H1 (cell line): Measurements from ENCODE around the gene CEP128. TPM values are rescaled to one million over a fixed set of nuclear protein-coding genes. Genes with fewer than 3 reads are reported as not detected.
A peak's percentile ranks its signal among the peaks of the same experiment; 100 is the strongest.

ENCODE experiments used
- CHD7 ChIP-seq: fragments of 300-600 bp; sonication (generic); IDR thresholded peaks from 2 replicates; pipeline ENCODE4 v1.7.1; 2012; ENCODE audit warnings: low read length, moderate library complexity, mild to moderate bottlenecking, inconsistent platforms; ENCODE audit not compliant: insufficient replicate concordance
- E2F6 ChIP-seq: IDR thresholded peaks from 2 replicates; pipeline ENCODE4 v1.6.1; 2012; ENCODE audit warnings: inconsistent platforms
- HDAC2 ChIP-seq, 2 experiments: fragments of 300-600 bp in 1 of 2; sonication (generic) in 1 of 2; IDR thresholded peaks; 2 replicates each; pipeline ENCODE4 v1.6.1; 2011 to 2012; ENCODE audit warnings: low read depth in 2 of 2, low read length in 2 of 2, mild to moderate bottlenecking in 2 of 2, moderate library complexity in 2 of 2, borderline replicate concordance in 1 of 2, inconsistent platforms in 1 of 2
- POLR2AphosphoS5 ChIP-seq: IDR thresholded peaks from 2 replicates; pipeline ENCODE4 v1.6.1; 2011; ENCODE audit warnings: low read depth, low read length
- polyA plus RNA-seq, 7 experiments: library from polyadenylated mRNA; depleted of rRNA in 3 of 7; stranded (reverse) in 5 of 7; unstranded in 2 of 7; fragments of >200 nt in 5 of 7; fragments of 200-250 nt in 2 of 7; gene quantifications; 1 replicate in 5 of 7; 2 replicates in 1 of 7; 4 replicates in 1 of 7; pipeline versions ENCODE4 v1.2.1 to v1.2.3, GENCODE V29; 2011 to 2013; ENCODE audit warnings: missing spikeins in 2 of 7, mixed read lengths in 2 of 7
- total RNA-seq: library from RNA; stranded (reverse); fragmentation: NEBNext Ultra II Directional; extraction: Animal tissue kit (Norgen Biotek cat#: 25700); gene quantifications from 2 replicates; pipeline ENCODE4 v1.2.1, GENCODE V29; 2021
- TF ChIP-seq, protein P1 (sequence below), 3 experiments: IDR thresholded peaks; 1 replicate in 2 of 3; 2 replicates in 1 of 3; pipeline versions ENCODE4 v1.5.1 to v1.6.1; 2011; ENCODE audit warnings: low read length in 3 of 3, mild to moderate bottlenecking in 3 of 3, inconsistent platforms in 2 of 3, low read depth in 1 of 3, moderate library complexity in 1 of 3; ENCODE audit not compliant: insufficient read depth in 1 of 3; ENCODE audit errors: control extremely low read depth in 1 of 3

CEP128 gene
- total and polyA plus RNA-seq, 2 of the 8 experiments (the other 6 are each of a cell fraction or from before 2014, with no cell fraction given): 1.9 to 17.0 TPM

DNA sequence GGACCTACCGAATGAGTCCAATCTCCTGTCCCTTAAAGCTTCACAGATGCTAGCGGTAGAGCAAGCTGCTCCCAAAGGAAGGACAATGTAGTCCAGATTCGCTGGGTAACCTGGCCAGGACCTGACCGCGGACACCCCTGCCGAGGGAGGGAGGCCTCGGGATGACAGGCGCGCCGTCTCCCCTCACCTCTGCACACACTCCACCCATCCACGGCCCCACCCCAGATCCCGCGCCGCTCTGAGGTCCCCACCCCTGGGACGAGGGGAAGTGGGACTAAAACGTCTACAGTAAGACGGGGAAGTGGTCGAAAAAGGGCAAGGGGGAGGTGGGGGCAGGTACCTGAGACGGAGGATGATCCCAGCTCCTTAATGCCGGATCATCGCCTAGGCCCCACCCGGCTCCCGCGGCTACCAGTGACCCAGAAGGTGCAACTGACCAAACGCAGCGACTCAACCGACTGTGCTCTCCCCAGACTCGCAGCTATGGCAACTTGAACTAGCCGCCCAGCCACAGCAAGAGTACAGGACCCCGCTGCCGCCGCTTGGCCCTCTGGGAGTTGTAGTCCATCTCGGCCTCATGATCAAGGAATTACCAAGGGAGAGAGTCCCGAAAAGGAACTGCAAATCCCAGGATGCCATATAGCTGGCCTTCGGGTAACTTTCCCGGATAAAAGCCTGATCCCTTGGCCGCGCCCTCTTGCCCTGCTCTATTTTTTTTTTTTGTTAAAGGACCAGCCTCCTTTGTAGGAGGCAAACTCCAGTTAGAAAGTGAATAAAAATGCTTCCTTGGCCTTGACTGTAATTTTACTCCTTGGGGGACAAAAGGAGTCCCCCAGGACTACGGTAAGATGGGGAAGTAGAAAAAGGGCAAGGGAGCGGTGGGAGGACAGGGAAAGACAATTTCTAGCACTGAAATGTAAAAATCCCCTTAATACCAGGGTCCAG is at the start of gene CEP128 (continued):
- TF ChIP-seq CHD7 (no peak), E2F6 (no peak), POLR2AphosphoS5 (peak; percentile 55; the same call in 1 of the 2 replicates), HDAC2 (IDR thresholded peaks at IDR 0.05; ENCODE audit: borderline replicate concordance in 1 of 2, low read depth in 2 of 2, low read length in 2 of 2) (peak in 1 of 2 experiments; percentile 79; a peak in 1 of 4 replicates)
- TF ChIP-seq, protein P1, sequence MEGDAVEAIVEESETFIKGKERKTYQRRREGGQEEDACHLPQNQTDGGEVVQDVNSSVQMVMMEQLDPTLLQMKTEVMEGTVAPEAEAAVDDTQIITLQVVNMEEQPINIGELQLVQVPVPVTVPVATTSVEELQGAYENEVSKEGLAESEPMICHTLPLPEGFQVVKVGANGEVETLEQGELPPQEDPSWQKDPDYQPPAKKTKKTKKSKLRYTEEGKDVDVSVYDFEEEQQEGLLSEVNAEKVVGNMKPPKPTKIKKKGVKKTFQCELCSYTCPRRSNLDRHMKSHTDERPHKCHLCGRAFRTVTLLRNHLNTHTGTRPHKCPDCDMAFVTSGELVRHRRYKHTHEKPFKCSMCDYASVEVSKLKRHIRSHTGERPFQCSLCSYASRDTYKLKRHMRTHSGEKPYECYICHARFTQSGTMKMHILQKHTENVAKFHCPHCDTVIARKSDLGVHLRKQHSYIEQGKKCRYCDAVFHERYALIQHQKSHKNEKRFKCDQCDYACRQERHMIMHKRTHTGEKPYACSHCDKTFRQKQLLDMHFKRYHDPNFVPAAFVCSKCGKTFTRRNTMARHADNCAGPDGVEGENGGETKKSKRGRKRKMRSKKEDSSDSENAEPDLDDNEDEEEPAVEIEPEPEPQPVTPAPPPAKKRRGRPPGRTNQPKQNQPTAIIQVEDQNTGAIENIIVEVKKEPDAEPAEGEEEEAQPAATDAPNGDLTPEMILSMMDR (IDR thresholded peaks at IDR 0.05; ENCODE audit: control extremely low read depth in 1 of 3, insufficient read depth in 1 of 3, low read depth in 1 of 3, low read length in 3 of 3): no peak
